C4-2B (cell line): ENCODE data around the gene PSMG4.

Experiments used
- H3K27ac ChIP-seq: fragments of 450-650 bp; 2 replicates; pipeline ENCODE4 v1.5.1; 2017
- CTCF ChIP-seq: fragments of 450-650 bp; conservative IDR thresholded peaks from 2 replicates; pipeline ENCODE4 v1.5.1; 2017; ENCODE audit warnings: mild to moderate bottlenecking
- ZFX ChIP-seq: fragments of 450-650 bp; IDR thresholded peaks from 2 replicates; pipeline ENCODE4 v1.6.1; 2017

Gene PSMG4

GRCh38 chr6:3258720-3259490 lies at the start of gene PSMG4:
PSMG4 (plus strand) TSS chr6:3258947; CDS start chr6:3259023, 76 bp downstream.
- TF ChIP-seq CTCF (no peak), ZFX (peak; percentile 97)
- H3K27ac ChIP-seq, result peak within 1 kb of the TSS; percentile 97

- TF ChIP-seq ZFX, result no peak
- no peak overlapping the region for H3K27ac ChIP-seq
Observed at GRCh38 chr6:3209114-3210023, 49.4 kb upstream of the PSMG4 start.

- no peak overlapping the region for H3K27ac ChIP-seq
- TF ChIP-seq ZFX, result no peak
- no peak for TF ChIP-seq CTCF
Observed at GRCh38 chr6:3210024-3210610, 48.6 kb upstream of the PSMG4 start.

GRCh38 chr6:3211681-3212080 lies 47.1 kb upstream of the PSMG4 start:
- TF ChIP-seq CTCF (no peak), ZFX (no peak)
- no peak overlapping the region for H3K27ac ChIP-seq

- H3K27ac ChIP-seq, result no peak overlapping the region
- no peak for TF ChIP-seq ZFX
- TF ChIP-seq CTCF, result no peak
Observed at GRCh38 chr6:3212261-3212660, 46.5 kb upstream of the PSMG4 start.

- H3K27ac ChIP-seq, result no peak overlapping the region
- TF ChIP-seq CTCF (no peak), ZFX (no peak)
Observed at GRCh38 chr6:3213334-3213695, 45.4 kb upstream of the PSMG4 start.

- no peak overlapping the region for H3K27ac ChIP-seq
- no peak for TF ChIP-seq CTCF
- TF ChIP-seq ZFX, result no peak
Observed at GRCh38 chr6:3214898-3215297, 43.8 kb upstream of the PSMG4 start.
